ENCODE measurements around the gene RSRC1.

RSRC1 gene

GRCh38 chr3:158106766-158107471 is 3.0 kb upstream of the RSRC1 start:
- H3K4me1 ChIP-seq (ENCODE audit: insufficient read depth, low read length), result peaks cover 23% of the 10 kb centered on the region
- DNase-seq (no peak), ATAC-seq (ENCODE audit: insufficient read depth, low read depth) (no peak)
- no peak overlapping the region for H3K4me2 ChIP-seq (ENCODE audit: insufficient read depth, low read length)
- no peaks in the 10 kb centered on the region for H3K36me3 ChIP-seq (ENCODE audit: insufficient read depth, low read length)
- H3K79me2 ChIP-seq (ENCODE audit: insufficient read depth, low read length), result peaks cover 22% of the 10 kb centered on the region
- no peaks in the 10 kb centered on the region for H3K9me3 ChIP-seq (ENCODE audit: insufficient read depth, low read length, severe bottlenecking)
- no peaks in the 10 kb centered on the region for H3K27me3 ChIP-seq (ENCODE audit: insufficient read depth, low read length, poor library complexity)
- no peak for TF ChIP-seq EZH2 (IDR thresholded peaks at IDR 0.05; ENCODE audit: borderline replicate concordance, low read depth, low read length, severe bottlenecking)
- TF ChIP-seq, protein P1, sequence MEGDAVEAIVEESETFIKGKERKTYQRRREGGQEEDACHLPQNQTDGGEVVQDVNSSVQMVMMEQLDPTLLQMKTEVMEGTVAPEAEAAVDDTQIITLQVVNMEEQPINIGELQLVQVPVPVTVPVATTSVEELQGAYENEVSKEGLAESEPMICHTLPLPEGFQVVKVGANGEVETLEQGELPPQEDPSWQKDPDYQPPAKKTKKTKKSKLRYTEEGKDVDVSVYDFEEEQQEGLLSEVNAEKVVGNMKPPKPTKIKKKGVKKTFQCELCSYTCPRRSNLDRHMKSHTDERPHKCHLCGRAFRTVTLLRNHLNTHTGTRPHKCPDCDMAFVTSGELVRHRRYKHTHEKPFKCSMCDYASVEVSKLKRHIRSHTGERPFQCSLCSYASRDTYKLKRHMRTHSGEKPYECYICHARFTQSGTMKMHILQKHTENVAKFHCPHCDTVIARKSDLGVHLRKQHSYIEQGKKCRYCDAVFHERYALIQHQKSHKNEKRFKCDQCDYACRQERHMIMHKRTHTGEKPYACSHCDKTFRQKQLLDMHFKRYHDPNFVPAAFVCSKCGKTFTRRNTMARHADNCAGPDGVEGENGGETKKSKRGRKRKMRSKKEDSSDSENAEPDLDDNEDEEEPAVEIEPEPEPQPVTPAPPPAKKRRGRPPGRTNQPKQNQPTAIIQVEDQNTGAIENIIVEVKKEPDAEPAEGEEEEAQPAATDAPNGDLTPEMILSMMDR (IDR thresholded peaks at IDR 0.05; ENCODE audit: borderline replicate concordance, extremely low read depth, low read length, poor library complexity, severe bottlenecking), result no peak
- no peaks in the 10 kb centered on the region for H4K20me1 ChIP-seq (ENCODE audit: insufficient read depth, low read length)
- no peak overlapping the region for H3K4me3 ChIP-seq (ENCODE audit: low read depth in 1 of 2, low read length in 2 of 2)
- H2AFZ ChIP-seq (ENCODE audit: low read depth, low read length), result no peak overlapping the region
- no peak overlapping the region for H3K27ac ChIP-seq (ENCODE audit: low read length)
- H3K9ac ChIP-seq (ENCODE audit: low read depth, low read length), result no peak overlapping the region

GRCh38 chr3:158107605-158108444 is 2.1 kb upstream of the RSRC1 start:
- no peak for DNase-seq
- Histone ChIP-seq H3K79me2 (ENCODE audit: insufficient read depth, low read length) (peaks cover 31% of the 10 kb centered on the region), H3K27ac (ENCODE audit: low read length) (no peak overlapping the region)

DNA sequence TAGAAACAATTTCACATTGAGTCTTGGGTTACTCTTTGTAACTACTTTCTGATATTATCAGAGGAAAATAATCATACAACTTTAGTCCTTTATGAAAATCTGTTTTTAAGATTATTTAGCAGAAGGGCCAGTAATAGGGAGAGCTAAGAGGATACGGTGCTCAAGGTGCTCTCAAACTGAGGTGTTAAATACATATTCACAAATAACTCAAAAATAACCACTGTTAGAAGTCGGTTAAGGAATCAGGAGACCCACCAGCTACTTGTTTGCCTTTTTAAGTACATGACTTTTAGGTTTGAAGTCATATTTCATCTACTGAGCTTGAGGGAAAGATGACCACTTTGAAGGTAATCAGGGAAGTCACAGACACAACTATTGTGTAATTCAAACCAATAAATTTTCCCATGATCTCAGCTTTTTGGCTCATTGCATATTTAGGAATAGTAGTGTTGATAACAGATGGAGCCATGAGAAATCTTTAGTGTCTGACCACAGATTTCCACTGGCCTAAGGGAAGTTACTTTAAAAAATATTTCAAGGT is 1.4 kb upstream of the RSRC1 start:
- Histone ChIP-seq H3K4me1 (ENCODE audit: insufficient read depth, low read length) (peaks cover 31% of the 10 kb centered on the region), H3K4me3 (ENCODE audit: low read depth in 1 of 2, low read length in 2 of 2) (no peak overlapping the region), H2AFZ (ENCODE audit: low read depth, low read length) (peak overlapping the region; percentile 70), H3K9ac (ENCODE audit: low read depth, low read length) (no peak overlapping the region), H4K20me1 (ENCODE audit: insufficient read depth, low read length) (no peaks in the 10 kb centered on the region), H3K36me3 (ENCODE audit: insufficient read depth, low read length) (0 out of 2 replicates have a peak, but pooled peaks cover 9% of the 10 kb centered on the region), H3K27me3 (ENCODE audit: insufficient read depth, low read length, poor library complexity) (no peaks in the 10 kb centered on the region), H3K9me3 (ENCODE audit: insufficient read depth, low read length, severe bottlenecking) (peaks cover 5% of the 10 kb centered on the region), H3K4me2 (ENCODE audit: insufficient read depth, low read length) (peak overlapping the region; percentile 86; the same call in 1 of the 2 replicates), H3K79me2 (ENCODE audit: insufficient read depth, low read length) (peaks cover 38% of the 10 kb centered on the region), H3K27ac (ENCODE audit: low read length) (no peak overlapping the region)
- DNase-seq (no peak), ATAC-seq (ENCODE audit: insufficient read depth, low read depth) (no peak)
- no peak for TF ChIP-seq EZH2 (IDR thresholded peaks at IDR 0.05; ENCODE audit: borderline replicate concordance, low read depth, low read length, severe bottlenecking)
- TF ChIP-seq, protein P1 (IDR thresholded peaks at IDR 0.05; ENCODE audit: borderline replicate concordance, extremely low read depth, low read length, poor library complexity, severe bottlenecking), result no peak

More at GRCh38 chr3:158107605-158108444, 2.1 kb upstream of the RSRC1 start:
- Histone ChIP-seq H3K4me1 (ENCODE audit: insufficient read depth, low read length) (peaks cover 31% of the 10 kb centered on the region), H3K9ac (ENCODE audit: low read depth, low read length) (no peak overlapping the region), H3K4me2 (ENCODE audit: insufficient read depth, low read length) (no peak overlapping the region), H3K27me3 (ENCODE audit: insufficient read depth, low read length, poor library complexity) (no peaks in the 10 kb centered on the region), H3K4me3 (ENCODE audit: low read depth in 1 of 2, low read length in 2 of 2) (no peak overlapping the region), H3K36me3 (ENCODE audit: insufficient read depth, low read length) (0 out of 2 replicates have a peak, but pooled peaks cover 3% of the 10 kb centered on the region), H3K9me3 (ENCODE audit: insufficient read depth, low read length, severe bottlenecking) (peaks cover 2% of the 10 kb centered on the region), H2AFZ (ENCODE audit: low read depth, low read length) (no peak overlapping the region), H4K20me1 (ENCODE audit: insufficient read depth, low read length) (no peaks in the 10 kb centered on the region)
- TF ChIP-seq EZH2 (IDR thresholded peaks at IDR 0.05; ENCODE audit: borderline replicate concordance, low read depth, low read length, severe bottlenecking), result no peak
- TF ChIP-seq, protein P1 (IDR thresholded peaks at IDR 0.05; ENCODE audit: borderline replicate concordance, extremely low read depth, low read length, poor library complexity, severe bottlenecking), result no peak
- ATAC-seq (ENCODE audit: insufficient read depth, low read depth), result no peak
